Measurements from ENCODE around the gene SLC13A1. TPM values are rescaled to one million over a fixed set of nuclear protein-coding genes. Genes with fewer than 3 reads are reported as not detected.

Gene SLC13A1
- polyA plus RNA-seq, 2 of the 4 experiments (the other 2 are of a cell fraction), result not detected

DNA sequence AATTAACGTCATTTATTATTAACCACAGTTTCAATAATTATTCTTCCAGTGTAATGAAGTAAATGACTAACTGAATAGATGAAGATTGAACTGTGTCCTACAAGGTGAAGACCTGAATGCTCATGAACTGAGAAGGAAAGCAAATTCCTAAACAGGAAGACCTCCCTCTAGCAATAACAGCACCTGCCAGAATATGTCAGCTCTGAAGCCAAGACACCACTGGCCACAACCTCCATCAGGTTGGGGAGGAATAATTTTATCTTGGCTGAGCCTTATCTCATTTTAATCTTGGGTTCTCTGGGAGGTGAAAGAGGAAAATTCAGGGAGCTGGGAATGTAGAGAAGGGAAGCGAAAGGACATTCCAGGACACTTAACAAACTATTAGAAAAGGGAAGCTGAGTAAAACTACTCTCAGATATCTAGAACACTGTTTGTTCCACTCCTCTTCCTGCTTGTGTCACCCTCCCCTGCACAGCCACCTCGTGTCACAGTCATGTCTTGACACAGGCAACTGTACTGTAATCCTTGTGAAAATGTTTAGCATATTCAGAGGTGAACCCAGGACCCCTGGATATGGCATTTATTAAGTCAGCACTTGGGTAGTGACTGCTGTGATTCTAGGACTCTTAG lies 4.6 kb upstream of the SLC13A1 start (continued):
- TF ChIP-seq POLR2AphosphoS2 (conservative IDR thresholded peaks at IDR 0.05; ENCODE audit: low read length), result no peak

DNA sequence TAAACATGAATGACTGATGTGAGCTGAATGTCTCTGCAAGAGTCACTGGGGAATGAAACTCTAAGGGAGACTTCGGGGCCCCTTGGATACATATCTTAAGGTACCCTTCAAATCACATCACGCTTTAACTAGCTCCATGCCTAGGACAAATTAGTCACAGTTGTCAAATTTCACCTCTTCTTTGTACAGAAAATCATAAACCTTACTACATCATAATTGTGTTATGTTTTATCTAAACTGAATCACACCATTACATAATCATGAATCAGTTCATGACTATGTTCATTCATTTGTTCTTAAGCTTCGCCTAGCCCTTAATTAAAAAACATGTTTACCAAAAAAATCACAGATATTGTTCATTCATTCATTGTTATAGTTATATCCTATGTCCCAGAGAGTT lies 2.1 kb upstream of the SLC13A1 start:
- Histone ChIP-seq H3K4me1 (no peaks in the 10 kb centered on the region), H3K4me2 (no peak overlapping the region), H3K27ac (no peak overlapping the region), H3K9me3 (no peaks in the 10 kb centered on the region), H3K4me3 (no peak overlapping the region)
- FAIRE-seq (no peak), DNase-seq (ENCODE audit: low read depth in 1 of 2, low spot score in 1 of 2) (no peak), ATAC-seq (no peak)
- CTCF ChIA-PET, result no interaction called here
- POLR2A ChIA-PET, result no interaction called here
- TF ChIP-seq, protein P1, sequence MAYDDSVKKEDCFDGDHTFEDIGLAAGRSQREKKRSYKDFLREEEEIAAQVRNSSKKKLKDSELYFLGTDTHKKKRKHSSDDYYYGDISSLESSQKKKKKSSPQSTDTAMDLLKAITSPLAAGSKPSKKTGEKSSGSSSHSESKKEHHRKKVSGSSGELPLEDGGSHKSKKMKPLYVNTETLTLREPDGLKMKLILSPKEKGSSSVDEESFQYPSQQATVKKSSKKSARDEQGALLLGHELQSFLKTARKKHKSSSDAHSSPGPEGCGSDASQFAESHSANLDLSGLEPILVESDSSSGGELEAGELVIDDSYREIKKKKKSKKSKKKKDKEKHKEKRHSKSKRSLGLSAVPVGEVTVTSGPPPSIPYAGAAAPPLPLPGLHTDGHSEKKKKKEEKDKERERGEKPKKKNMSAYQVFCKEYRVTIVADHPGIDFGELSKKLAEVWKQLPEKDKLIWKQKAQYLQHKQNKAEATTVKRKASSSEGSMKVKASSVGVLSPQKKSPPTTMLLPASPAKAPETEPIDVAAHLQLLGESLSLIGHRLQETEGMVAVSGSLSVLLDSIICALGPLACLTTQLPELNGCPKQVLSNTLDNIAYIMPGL (CRISPR knock-in tag; IDR thresholded peaks at IDR 0.05; ENCODE audit: borderline replicate concordance), result no peak
- TF ChIP-seq SREBF2 (IDR thresholded peaks at IDR 0.05), result no peak
- no peak for TF ChIP-seq EHMT2 (IDR thresholded peaks at IDR 0.05; ENCODE audit: low read depth)
- TF ChIP-seq EP300 (IDR thresholded peaks at IDR 0.05), result no peak
- TF ChIP-seq FOSB (CRISPR knock-in tag; IDR thresholded peaks at IDR 0.05), result no peak
- TF ChIP-seq JUN (IDR thresholded peaks at IDR 0.05), result no peak
- TF ChIP-seq, protein P2, sequence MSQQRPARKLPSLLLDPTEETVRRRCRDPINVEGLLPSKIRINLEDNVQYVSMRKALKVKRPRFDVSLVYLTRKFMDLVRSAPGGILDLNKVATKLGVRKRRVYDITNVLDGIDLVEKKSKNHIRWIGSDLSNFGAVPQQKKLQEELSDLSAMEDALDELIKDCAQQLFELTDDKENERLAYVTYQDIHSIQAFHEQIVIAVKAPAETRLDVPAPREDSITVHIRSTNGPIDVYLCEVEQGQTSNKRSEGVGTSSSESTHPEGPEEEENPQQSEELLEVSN (IDR thresholded peaks at IDR 0.05; ENCODE audit: borderline replicate concordance, low read depth), result no peak
- TF ChIP-seq KDM1A (IDR thresholded peaks at IDR 0.05; ENCODE audit: low read depth), result no peak
- no peak for TF ChIP-seq ZFP36 (IDR thresholded peaks at IDR 0.05; ENCODE audit: borderline replicate concordance, partially characterized antibody)
- no peak for TF ChIP-seq RNF2 (IDR thresholded peaks at IDR 0.05; ENCODE audit: borderline replicate concordance, low read depth)
- TF ChIP-seq, protein P3, sequence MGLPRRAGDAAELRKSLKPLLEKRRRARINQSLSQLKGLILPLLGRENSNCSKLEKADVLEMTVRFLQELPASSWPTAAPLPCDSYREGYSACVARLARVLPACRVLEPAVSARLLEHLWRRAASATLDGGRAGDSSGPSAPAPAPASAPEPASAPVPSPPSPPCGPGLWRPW (IDR thresholded peaks at IDR 0.05), result no peak
- TF ChIP-seq TFCP2L1 (CRISPR knock-in tag; IDR thresholded peaks at IDR 0.05), result no peak
- no peak for TF ChIP-seq ZSCAN20 (CRISPR knock-in tag; IDR thresholded peaks at IDR 0.05)
- 9% methylated on average over 3 of the region's 3 CpGs for WGBS (ENCODE audit: missing lambda C conversion rate)

DNA sequence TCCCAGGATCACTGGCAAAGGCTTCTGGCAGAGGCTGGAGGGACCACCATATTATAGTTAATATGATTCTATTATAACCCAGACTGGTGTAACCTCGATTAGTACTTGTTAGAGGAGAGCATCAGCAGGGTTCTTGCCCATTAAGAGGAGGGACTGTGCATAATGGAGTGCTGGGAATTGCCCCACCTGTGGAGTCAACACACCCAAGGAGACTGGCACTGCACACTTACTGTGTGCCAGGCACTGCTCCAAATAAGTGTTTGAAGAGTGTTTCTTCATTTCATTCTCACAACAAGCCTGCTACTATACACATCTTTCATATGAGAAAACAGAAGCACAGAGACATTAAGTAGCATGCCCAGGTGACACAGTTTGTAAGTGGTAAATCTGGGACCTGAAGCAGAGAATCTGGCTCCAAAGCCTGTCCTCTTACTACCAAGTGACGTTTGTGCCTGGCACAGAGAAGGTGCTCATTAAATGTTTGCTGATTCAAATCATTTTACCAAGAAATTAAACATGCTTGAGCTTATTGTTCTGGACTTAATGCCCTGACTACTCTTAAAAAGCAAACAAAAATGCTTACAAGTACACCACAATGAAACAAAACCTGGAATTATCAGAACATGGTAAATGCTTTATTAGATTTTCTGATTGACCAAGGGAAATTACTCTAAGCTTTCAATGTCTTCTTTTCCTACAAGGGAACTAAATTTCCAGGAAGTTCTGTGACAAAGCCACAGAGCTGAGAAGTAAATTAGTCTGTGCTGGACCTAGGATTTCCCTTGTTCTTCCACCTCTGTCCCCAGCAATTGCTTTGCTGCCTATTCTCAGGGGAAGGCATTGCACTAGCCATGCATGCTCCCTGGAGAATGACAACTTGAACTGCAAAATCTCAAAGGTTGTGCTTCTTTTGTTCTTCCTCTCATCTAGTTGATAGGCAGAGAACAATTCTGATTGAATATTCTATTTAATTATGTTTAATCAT lies 809 bp downstream of the SLC13A1 start:
- Histone ChIP-seq H3K4me3 (no peak overlapping the region), H3K9me3 (no peaks in the 10 kb centered on the region), H3K4me2 (no peak overlapping the region), H3K27ac (no peak overlapping the region), H3K4me1 (no peaks in the 10 kb centered on the region)
- ChIA-PET CTCF (interaction anchor here (1.2 kb wide), 1 partner anchor 9 kb away, joined by 3 read pairs; no protein-coding TSS in a partner anchor), POLR2A (no interaction called here)
- FAIRE-seq (no peak), DNase-seq (ENCODE audit: low read depth in 1 of 2, low spot score in 1 of 2) (no peak), ATAC-seq (no peak)
- WGBS (ENCODE audit: missing lambda C conversion rate), result 11% methylated on average over 2 of the region's 2 CpGs
- TF ChIP-seq EP300 (IDR thresholded peaks at IDR 0.05) (no peak), RFX5 (IDR thresholded peaks at IDR 0.05) (no peak), FOSL2 (IDR thresholded peaks at IDR 0.05) (no peak), FOSL2 (CRISPR knock-in tag; IDR thresholded peaks at IDR 0.05) (no peak)
- TF ChIP-seq, protein P2 (IDR thresholded peaks at IDR 0.05; ENCODE audit: borderline replicate concordance, low read depth), result no peak
- TF ChIP-seq, protein P4, sequence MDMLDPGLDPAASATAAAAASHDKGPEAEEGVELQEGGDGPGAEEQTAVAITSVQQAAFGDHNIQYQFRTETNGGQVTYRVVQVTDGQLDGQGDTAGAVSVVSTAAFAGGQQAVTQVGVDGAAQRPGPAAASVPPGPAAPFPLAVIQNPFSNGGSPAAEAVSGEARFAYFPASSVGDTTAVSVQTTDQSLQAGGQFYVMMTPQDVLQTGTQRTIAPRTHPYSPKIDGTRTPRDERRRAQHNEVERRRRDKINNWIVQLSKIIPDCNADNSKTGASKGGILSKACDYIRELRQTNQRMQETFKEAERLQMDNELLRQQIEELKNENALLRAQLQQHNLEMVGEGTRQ (IDR thresholded peaks at IDR 0.05), result no peak
